ENCODE measurements around the gene SLCO2B1. TPM values are rescaled to one million over a fixed set of nuclear protein-coding genes. Genes with fewer than 3 reads are reported as not detected.

SLCO2B1 gene
- polyA plus RNA-seq, 1 donor: 8.2 TPM

DNA sequence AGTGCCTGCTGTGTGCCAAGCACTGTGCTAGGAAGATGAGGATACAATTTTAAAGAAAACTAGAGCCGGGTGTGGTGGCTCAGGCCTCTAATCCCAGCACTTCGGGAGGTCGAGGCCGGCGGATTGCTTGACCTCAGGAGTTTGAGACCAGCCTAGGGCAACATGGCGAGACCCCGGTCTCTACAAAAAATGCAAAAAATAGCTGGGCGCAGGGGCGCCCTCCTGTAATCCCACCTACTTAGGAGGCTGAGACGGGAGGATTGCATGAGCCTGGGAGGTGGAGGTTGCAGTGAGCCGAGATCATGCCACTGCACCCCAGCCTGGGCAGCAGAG, 98.0 kb downstream of the SLCO2B1 start:
- DNase-seq: no peak

GRCh38 chr11:75249704-75250103, 98.8 kb downstream of the SLCO2B1 start:
- no peak for DNase-seq

- no peak for DNase-seq
Observed at GRCh38 chr11:75254326-75254725, 103.4 kb downstream of the SLCO2B1 start.

Other genes starting within 250 kb of the SLCO2B1 start
- gene XRRA1, start 202.0 kb upstream of the SLCO2B1 start, polyA plus RNA-seq (ENCODE audit: insufficient read length): 16.2 TPM
- gene SPCS2, start 201.8 kb upstream of the SLCO2B1 start, polyA plus RNA-seq (ENCODE audit: insufficient read length): 192 TPM
- gene NEU3, start 162.2 kb upstream of the SLCO2B1 start, polyA plus RNA-seq (ENCODE audit: insufficient read length): 15.6 TPM
- 0.07 TPM for gene OR2AT4, start 54.2 kb upstream of the SLCO2B1 start, polyA plus RNA-seq (ENCODE audit: insufficient read length)
- gene TPBGL, start 89.7 kb downstream of the SLCO2B1 start, polyA plus RNA-seq (ENCODE audit: insufficient read length): 0.17 TPM
- gene ARRB1, start 200.6 kb downstream of the SLCO2B1 start, polyA plus RNA-seq (ENCODE audit: insufficient read length): 22.5 TPM
- 2,366 TPM for gene RPS3, start 248.4 kb downstream of the SLCO2B1 start, polyA plus RNA-seq (ENCODE audit: insufficient read length)

Data from left kidney (tissue), 2 donors.